H9 (cell line): Measurements from ENCODE around the gene PABPC1L2B. TPM values are rescaled to one million over a fixed set of nuclear protein-coding genes. Genes with fewer than 3 reads are reported as not detected.
"Not testable (repeated sequence)": the region's sequence is repeated elsewhere in the genome, so short reads cannot be mapped to it uniquely, and the experiment has no call there.

Source experiments
- DNase-seq: peaks from one replicate; pipeline ENCODE4 v3.0.0-alpha.2; 2017
- H2AFZ ChIP-seq: one replicate; pipeline ENCODE4 v1.6.1; 2013; ENCODE audit warnings: mild to moderate bottlenecking, low read length, control low read depth, moderate library complexity
- H2AK5ac ChIP-seq: 2 replicates; pipeline ENCODE4 v1.6.1; 2013; ENCODE audit warnings: low read length, control low read depth, mixed read lengths; ENCODE audit not compliant: insufficient read length
- H2BK120ac ChIP-seq: one replicate; pipeline ENCODE4 v1.6.1; 2013; ENCODE audit warnings: low read depth, mild to moderate bottlenecking, low read length, control low read depth, inconsistent platforms; ENCODE audit not compliant: poor library complexity, severe bottlenecking
- H2BK12ac ChIP-seq: 2 replicates; pipeline ENCODE4 v1.6.1; 2013; ENCODE audit warnings: low read length, control low read depth, mixed read lengths, low read depth; ENCODE audit not compliant: insufficient read length
- H2BK15ac ChIP-seq: 2 replicates; pipeline ENCODE4 v1.6.1; 2013; ENCODE audit warnings: low read depth, low read length, control low read depth
- H2BK20ac ChIP-seq: one replicate; pipeline ENCODE4 v1.6.1; 2013; ENCODE audit warnings: low read depth, mild to moderate bottlenecking, low read length, control low read depth, inconsistent platforms; ENCODE audit not compliant: poor library complexity, severe bottlenecking
- H2BK5ac ChIP-seq: 2 replicates; pipeline ENCODE4 v1.6.1; 2013; ENCODE audit warnings: low read length, control low read depth, mixed read lengths; ENCODE audit not compliant: insufficient read length
- H3K14ac ChIP-seq: 2 replicates; pipeline ENCODE4 v1.6.1; 2013; ENCODE audit warnings: low read length, control low read depth; ENCODE audit not compliant: insufficient read depth
- H3K18ac ChIP-seq: 2 replicates; pipeline ENCODE4 v1.6.1; 2013; ENCODE audit warnings: low read depth, mild to moderate bottlenecking, mixed read lengths, low read length, control low read depth; ENCODE audit not compliant: insufficient read length
- H3K23ac ChIP-seq: 2 replicates; pipeline ENCODE4 v1.6.1; 2013; ENCODE audit warnings: low read length, control low read depth, mixed read lengths, low read depth; ENCODE audit not compliant: insufficient read length
- H3K23me2 ChIP-seq: 2 replicates; pipeline ENCODE4 v1.6.1; 2013; ENCODE audit warnings: low read depth, mild to moderate bottlenecking, mixed read lengths, low read length, control low read depth; ENCODE audit not compliant: insufficient read length, poor library complexity, severe bottlenecking
- H3K27ac ChIP-seq: 2 replicates; pipeline ENCODE4 v1.5.1; 2013; ENCODE audit warnings: low read length, control low read depth, mixed read lengths, low read depth; ENCODE audit not compliant: insufficient read length
- H3K27me3 ChIP-seq: 2 replicates; pipeline ENCODE4 v1.6.1; 2013; ENCODE audit warnings: low read length, control low read depth, inconsistent platforms; ENCODE audit not compliant: insufficient read depth
- H3K4ac ChIP-seq: 2 replicates; pipeline ENCODE4 v1.6.1; 2013; ENCODE audit warnings: low read depth, mild to moderate bottlenecking, control low read depth, inconsistent platforms, low read length, moderate library complexity
- H3K4me1 ChIP-seq: 2 replicates; pipeline ENCODE4 v1.6.1; 2013; ENCODE audit warnings: low read length, control low read depth, inconsistent platforms; ENCODE audit not compliant: insufficient read depth
- H3K4me2 ChIP-seq: 2 replicates; pipeline ENCODE4 v1.6.1; 2013; ENCODE audit warnings: low read length, control low read depth, mixed read lengths; ENCODE audit not compliant: insufficient read length, insufficient read depth
- H3K56ac ChIP-seq: 2 replicates; pipeline ENCODE4 v1.6.1; 2013; ENCODE audit warnings: low read depth, mild to moderate bottlenecking, mixed read lengths, low read length, control low read depth; ENCODE audit not compliant: insufficient read length
- H3K79me1 ChIP-seq: 2 replicates; pipeline ENCODE4 v1.6.1; 2013; ENCODE audit warnings: low read depth, mild to moderate bottlenecking, moderate library complexity, low read length, control low read depth, inconsistent platforms; ENCODE audit not compliant: insufficient read depth, poor library complexity, severe bottlenecking
- H3K79me2 ChIP-seq: 2 replicates; pipeline ENCODE4 v1.6.1; 2013; ENCODE audit warnings: low read length, control low read depth, inconsistent platforms; ENCODE audit not compliant: insufficient read depth
- H3K9ac ChIP-seq: 2 replicates; pipeline ENCODE4 v1.6.1; 2013; ENCODE audit warnings: low read length, control low read depth, mixed read lengths; ENCODE audit not compliant: insufficient read length; ENCODE audit errors: extremely low read depth
- H3K9me3 ChIP-seq: one replicate; pipeline ENCODE4 v1.6.1; 2013; ENCODE audit warnings: low read depth, low read length, inconsistent platforms; ENCODE audit not compliant: control insufficient read depth
- H3T11ph ChIP-seq: one replicate; pipeline ENCODE4 v1.6.1; 2013; ENCODE audit warnings: mild to moderate bottlenecking, low read length, control low read depth, inconsistent platforms
- H4K20me1 ChIP-seq: one replicate; pipeline ENCODE4 v1.6.1; 2013; ENCODE audit not compliant: control insufficient read depth, insufficient read length, insufficient read depth
- H4K5ac ChIP-seq: 2 replicates; pipeline ENCODE4 v1.6.1; 2013; ENCODE audit warnings: low read depth, mild to moderate bottlenecking, mixed read lengths, low read length, control low read depth; ENCODE audit not compliant: insufficient read length
- H4K8ac ChIP-seq: replicated peaks from 2 replicates; pipeline ENCODE4 v1.6.1; 2013; ENCODE audit warnings: low read length, control low read depth, mixed read lengths, low read depth; ENCODE audit not compliant: insufficient read length
- H4K91ac ChIP-seq: 2 replicates; pipeline ENCODE4 v1.6.1; 2013; ENCODE audit warnings: low read depth, mild to moderate bottlenecking, moderate library complexity, mixed read lengths, low read length, control low read depth; ENCODE audit not compliant: insufficient read length
- H3K27ac Mint-ChIP-seq, 3 experiments: 2 replicates in 2 of 3; 3 replicates in 1 of 3; pipeline ENCODE4 v1.8.0; 2020 to 2021; ENCODE audit warnings: mixed read lengths in 3 of 3, mild to moderate bottlenecking in 1 of 3, moderate library complexity in 1 of 3
- H3K27me3 Mint-ChIP-seq: 2 replicates; pipeline ENCODE4 v1.8.0; 2021; ENCODE audit warnings: low read depth, mild to moderate bottlenecking, moderate library complexity, mixed read lengths
- H3K36me3 Mint-ChIP-seq, 3 experiments: 2 replicates in 2 of 3; 3 replicates in 1 of 3; pipeline ENCODE4 v1.8.0; 2020 to 2021; ENCODE audit warnings: low read depth in 3 of 3, mixed read lengths in 3 of 3; ENCODE audit not compliant: insufficient read depth in 1 of 3
- H3K4me1 Mint-ChIP-seq, 2 experiments: 2 replicates each; pipeline ENCODE4 v1.8.0; 2020; ENCODE audit warnings: mixed read lengths in 2 of 2
- H3K4me3 Mint-ChIP-seq, 2 experiments: 2 replicates in 1 of 2; 3 replicates in 1 of 2; pipeline ENCODE4 v1.8.0; 2020 to 2021; ENCODE audit warnings: mild to moderate bottlenecking in 2 of 2, mixed read lengths in 2 of 2, moderate library complexity in 1 of 2
- H3K9me3 Mint-ChIP-seq, 2 experiments: 2 replicates in 1 of 2; 3 replicates in 1 of 2; pipeline ENCODE4 v1.8.0; 2020; ENCODE audit warnings: mild to moderate bottlenecking in 2 of 2, mixed read lengths in 2 of 2, moderate library complexity in 1 of 2
- WGBS: extraction: QIAGEN DNeasy Blood & Tissue Kit; methylation state at CpG from one replicate; pipeline ENCODE4 v1.1.7; 2013; ENCODE audit warnings: missing lambda C conversion rate, low lambda C conversion rate, mixed read lengths; ENCODE audit not compliant: insufficient read length; ENCODE audit errors: extremely low coverage; 5-methylcytosine and 5-hydroxymethylcytosine counted together
- total RNA-seq: library from RNA; stranded (reverse); gene quantifications from 2 replicates; pipeline ENCODE4 v1.2.1, GENCODE V29; 2021

The PABPC1L2B gene
- total RNA-seq, 1 experiment from 2014 or later = 1.8 TPM

- not testable (repeated sequence) for H3K4me3 Mint-ChIP-seq, H2BK120ac ChIP-seq, H3K27ac Mint-ChIP-seq
Measured at GRCh38 chrX:72971859-72972258, 30.9 kb upstream of the PABPC1L2B start.

GRCh38 chrX:72974885-72975284 lies 27.9 kb upstream of the PABPC1L2B start:
- not testable (repeated sequence) for H3K27me3 Mint-ChIP-seq, H3K27ac Mint-ChIP-seq, H3K4me1 Mint-ChIP-seq, DNase-seq, H4K20me1 ChIP-seq, H2BK15ac ChIP-seq, H3K27ac ChIP-seq, H3K56ac ChIP-seq, H3K4me2 ChIP-seq, H3K23me2 ChIP-seq, H3K79me1 ChIP-seq, H3K9me3 ChIP-seq, H4K5ac ChIP-seq, H4K8ac ChIP-seq, H3K9ac ChIP-seq, H2AFZ ChIP-seq, H2BK12ac ChIP-seq, H3K79me2 ChIP-seq, H2AK5ac ChIP-seq, H4K91ac ChIP-seq, H3K4ac ChIP-seq, H3K4me1 ChIP-seq, H3T11ph ChIP-seq, H3K14ac ChIP-seq, H3K4me3 Mint-ChIP-seq, H2BK5ac ChIP-seq, H3K27me3 ChIP-seq, H3K9me3 Mint-ChIP-seq, H3K18ac ChIP-seq, H3K23ac ChIP-seq, H2BK20ac ChIP-seq, H2BK120ac ChIP-seq, H3K36me3 Mint-ChIP-seq
- WGBS = no CpG with 5 or more reads among the region's 7 CpGs

More at GRCh38 chrX:72971859-72972258, 30.9 kb upstream of the PABPC1L2B start:
- not testable (repeated sequence) for H3K4me1 Mint-ChIP-seq, H3K27me3 ChIP-seq, H4K91ac ChIP-seq, H3K36me3 Mint-ChIP-seq, H3K4ac ChIP-seq, H3K79me2 ChIP-seq, H3K56ac ChIP-seq, H2AK5ac ChIP-seq, H3K4me2 ChIP-seq, H2AFZ ChIP-seq, H3K4me1 ChIP-seq, H2BK12ac ChIP-seq, DNase-seq, H3K9ac ChIP-seq, H2BK5ac ChIP-seq, H2BK20ac ChIP-seq, H3K18ac ChIP-seq, H3K23ac ChIP-seq, H4K5ac ChIP-seq, H3K27ac ChIP-seq, H3K14ac ChIP-seq, H3K79me1 ChIP-seq, H3K9me3 ChIP-seq, H3K27me3 Mint-ChIP-seq, H3K23me2 ChIP-seq, H2BK15ac ChIP-seq, H3K9me3 Mint-ChIP-seq, H3T11ph ChIP-seq, H4K8ac ChIP-seq, H4K20me1 ChIP-seq
- no CpG with 5 or more reads among the region's 5 CpGs for WGBS
